Activated gamma-delta T cell (primary cell): ENCODE data around the gene SCLY.
"Not testable (repeated sequence)": the region's sequence is repeated elsewhere in the genome, so short reads cannot be mapped to it uniquely, and the experiment has no call there.

Experiments
- DNase-seq: peaks from one replicate; lab custom pipeline; 2025; lab: John Stamatoyannopoulos, UW

Gene SCLY

DNA sequence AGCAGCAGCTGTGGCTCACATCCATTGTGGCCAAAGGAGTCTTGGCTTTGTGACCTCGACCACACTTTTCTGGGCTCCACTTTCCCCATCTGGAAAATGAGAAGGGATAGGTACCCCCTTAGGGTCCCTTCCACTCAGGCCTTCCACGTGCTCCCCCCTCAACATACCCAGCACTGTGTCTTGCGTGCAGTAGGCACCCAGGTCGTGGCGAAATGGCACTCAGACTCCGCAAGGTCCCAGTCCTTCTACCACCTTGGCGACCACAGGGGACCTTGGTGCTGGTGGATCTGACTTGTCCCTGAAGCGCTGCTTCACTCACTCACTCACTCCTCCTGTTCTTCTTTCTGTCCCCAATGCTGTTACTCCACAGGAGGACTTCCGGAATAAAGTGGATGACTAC, 19.9 kb upstream of the SCLY start:
- no peak for DNase-seq

DNA sequence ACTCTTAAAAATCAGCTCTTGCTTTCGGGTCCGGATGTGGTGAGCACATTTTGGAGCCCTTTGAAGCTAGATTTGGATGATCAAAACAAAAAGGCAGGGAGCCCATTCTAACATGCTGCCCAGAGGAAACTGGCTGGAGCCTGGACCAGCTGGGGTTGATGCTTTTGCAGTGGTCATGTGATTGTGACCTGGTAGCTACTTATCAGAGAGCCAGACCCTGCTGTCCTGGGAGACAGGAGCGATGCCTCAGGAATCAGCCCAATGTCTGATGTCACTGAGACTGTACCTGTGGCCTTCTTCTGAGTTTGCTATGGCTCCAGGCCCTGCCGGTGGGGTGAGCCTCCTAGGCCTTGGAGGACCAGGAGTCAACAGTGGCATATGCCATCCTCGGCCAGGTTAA, 18.7 kb upstream of the SCLY start:
- no peak for DNase-seq

DNA sequence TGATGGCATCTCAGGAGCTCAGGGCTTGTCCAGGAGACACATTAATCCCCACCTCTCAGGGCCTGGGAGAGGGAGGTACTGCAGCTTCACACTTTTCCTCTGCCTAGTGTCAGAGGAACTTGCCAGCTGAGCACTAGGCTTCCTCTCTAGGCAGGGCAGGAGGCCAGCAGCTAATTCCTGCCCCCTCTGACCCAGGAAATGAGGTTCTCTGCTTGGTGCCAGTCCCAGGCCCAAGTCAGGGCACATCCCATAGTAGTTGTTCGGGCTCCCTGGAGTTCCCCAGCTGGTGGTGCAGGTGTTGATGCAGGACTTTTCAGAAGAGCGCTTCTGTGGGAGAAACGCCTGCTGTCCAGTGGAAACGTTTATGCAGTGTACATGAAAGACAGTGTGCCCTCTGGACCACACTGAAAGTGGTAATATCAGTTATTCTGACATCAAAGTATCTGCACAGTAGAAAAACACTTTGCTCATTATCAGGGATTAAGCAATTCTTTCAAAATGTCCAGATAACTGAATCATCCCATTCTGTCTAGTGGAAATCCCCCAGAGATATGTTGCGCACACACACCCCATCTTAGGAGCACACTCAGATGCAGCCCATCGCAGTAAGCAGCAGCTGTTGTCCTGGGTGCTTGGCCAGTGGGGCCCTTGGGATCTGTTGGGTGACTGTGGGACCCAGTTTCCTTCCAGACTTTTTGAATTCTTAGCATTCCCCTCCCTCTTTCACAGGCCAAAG, 17.8 kb upstream of the SCLY start:
- no peak for DNase-seq

- DNase-seq: no peak
Measured at GRCh38 chr2:238043851-238044250, 16.9 kb upstream of the SCLY start.

- no peak for DNase-seq
Measured at GRCh38 chr2:238045575-238045974, 15.2 kb upstream of the SCLY start.

GRCh38 chr2:238046725-238047270, 14.0 kb upstream of the SCLY start:
- no peak for DNase-seq

DNA sequence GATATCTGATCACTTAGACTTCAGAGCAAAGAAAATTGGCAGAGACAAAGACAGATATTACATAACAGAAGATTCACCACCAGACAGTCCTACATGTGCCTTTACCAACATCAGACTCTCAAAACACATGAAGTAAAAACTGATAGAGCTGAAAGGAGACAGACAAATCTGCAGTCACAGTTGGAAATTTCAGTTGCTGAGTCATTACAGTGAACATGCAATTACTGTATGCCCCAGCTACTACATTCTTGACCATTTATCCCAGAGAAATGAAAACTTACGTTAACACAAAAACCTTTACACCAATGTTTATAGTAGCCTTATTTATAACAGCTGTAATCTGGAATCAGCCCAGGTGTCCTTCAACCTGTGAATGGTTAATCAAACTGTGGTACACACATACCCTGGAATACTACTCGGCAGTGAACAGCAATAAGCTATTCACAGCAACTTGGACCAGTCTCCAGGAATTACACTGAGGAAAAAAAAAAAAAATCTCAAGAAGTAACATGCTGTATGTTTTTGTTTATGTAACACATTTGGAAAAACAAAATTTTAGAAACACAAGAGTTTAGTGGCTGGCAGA, 7.5 kb upstream of the SCLY start:
- no peak for DNase-seq

DNA sequence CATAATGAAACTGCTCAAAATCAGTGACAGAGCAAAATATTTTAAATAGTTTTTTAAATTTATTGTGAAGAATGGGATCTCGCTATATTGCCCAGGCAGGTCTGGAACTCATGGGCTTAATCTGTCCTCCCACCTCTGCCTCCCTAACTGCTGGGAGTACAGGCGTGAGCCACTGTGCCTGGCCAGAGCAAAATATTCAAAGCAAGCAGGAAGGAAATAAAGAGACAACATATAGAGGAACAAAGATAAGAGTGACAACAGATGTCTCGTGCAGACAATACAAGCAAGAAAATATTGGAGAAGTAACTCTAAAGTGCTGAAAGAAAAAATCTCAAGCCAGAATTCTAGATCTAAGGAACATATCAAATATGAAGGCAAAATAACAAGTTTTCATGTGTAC, 5.0 kb upstream of the SCLY start:
- no peak for DNase-seq

- not testable (repeated sequence) for DNase-seq
Measured at GRCh38 chr2:238057696-238058575, 2.9 kb upstream of the SCLY start.

DNA sequence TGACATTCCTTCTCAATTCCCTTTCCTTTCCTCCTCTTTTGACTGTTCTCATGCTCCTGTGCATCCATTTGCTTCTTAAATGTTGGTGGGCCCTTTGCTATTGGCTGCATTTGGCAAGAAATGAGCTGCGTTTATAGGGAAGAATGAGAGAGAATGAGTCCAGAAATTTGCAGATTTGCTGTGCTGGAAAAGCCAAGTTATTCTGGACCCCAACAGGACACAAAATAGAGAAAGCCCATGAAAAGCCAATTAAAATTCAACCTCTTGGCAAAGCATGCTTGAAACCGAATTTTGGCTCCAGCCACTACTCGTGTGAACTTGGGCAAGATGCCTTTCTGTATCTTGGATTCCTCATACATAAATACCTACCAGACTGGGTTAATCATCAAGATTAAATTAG, 1.3 kb upstream of the SCLY start:
- DNase-seq: no peak

DNA sequence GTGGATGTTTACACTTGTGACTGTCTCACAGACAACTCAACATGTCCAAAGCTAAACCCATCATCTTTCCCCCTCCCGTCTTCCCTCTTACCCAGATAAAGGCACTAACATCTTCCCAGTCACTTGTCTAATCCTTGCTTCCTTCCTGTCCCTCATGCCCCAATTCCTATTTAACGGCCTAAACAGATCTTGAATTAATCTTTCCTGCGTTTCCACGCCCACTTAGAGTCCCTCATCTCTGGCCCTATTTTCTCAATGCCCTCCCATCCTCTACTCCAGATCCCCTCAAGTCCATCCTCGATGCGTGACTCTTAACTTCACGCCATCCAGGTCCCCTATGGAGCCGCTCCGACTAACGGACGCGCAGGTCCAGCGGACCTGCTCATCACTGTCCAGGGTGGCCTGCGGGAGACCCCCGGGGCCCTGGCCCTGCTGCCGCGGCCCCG, 682 bp upstream of the SCLY start:
- no peak for DNase-seq

DNA sequence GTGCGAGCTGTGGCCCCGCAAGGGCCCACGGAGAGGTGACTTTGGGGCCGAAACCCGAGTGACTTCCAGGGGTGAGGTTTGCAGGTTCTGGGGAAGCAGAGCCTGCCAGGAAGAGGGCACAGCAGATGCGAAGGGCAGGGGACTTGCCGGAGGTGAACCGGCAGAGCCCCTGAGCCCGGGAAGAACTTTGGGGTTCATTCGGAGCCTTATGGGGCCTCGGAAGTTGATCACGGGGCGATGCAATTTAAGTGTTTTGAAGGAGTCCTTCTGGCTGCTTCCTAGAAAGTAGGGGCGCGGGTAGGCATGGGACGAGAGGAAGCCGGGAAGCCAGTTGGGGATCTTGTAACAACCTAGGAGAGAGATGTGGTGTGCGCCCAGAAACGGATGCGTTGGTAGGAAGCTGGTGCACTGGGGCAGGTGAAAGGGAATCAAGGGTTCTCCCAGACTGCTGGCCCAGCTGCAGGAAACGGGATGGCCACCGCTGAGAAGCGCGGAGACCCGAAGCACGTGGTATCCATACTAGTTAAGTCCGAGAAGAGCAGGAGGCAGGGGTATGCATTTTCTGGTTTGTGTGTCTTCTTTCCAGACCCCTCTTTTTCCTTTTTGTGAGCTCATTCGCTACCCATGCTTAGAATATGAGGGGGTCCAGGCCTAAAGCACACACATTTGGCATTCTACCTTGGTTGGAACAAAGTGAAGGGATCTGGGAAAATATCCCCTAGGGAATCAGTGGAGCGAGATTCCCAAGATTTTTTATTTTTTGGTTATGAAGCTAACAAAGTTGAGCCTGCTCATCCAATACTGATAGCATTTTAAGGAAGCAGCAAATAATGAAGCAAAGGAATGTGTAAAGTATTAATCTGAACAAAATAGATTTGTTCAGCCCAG, 758 bp downstream of the SCLY start:
- no peak for DNase-seq

DNA sequence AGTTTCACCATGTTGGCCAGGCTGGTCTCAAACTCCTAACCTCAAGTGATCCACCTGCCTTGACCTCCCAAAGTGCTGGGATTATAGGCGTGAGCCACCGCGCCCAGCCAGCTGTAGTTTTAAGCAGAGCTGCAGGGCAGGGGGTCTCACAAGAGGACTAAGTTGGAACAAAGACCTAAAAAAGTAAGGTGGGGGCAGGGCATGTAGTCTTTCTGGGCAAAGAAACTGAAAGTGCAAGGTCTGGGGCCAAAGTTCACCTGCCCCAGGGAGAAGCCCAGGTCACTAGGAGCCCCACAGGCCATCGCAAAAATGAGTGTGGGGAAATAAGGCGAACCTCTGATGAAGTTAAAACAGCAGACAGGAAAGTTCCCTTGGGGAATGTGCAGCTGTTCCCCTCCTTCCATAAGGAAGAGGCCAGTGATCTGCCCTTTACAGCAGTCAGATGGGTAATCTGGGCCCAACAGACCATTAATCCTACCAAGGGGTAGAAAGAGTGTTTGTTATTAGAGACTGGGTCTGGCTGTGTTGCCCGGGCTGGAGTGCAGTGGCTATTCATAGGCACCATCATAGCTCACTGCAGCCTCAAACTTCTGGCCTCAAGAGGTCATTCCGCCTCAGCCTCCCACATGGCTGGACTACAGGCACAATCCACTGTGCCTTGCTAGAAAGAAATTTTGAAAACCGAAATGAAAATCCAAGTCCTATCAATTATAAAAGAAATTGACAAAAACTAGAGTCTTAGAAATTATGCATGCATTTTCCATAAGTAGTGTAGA, 2.8 kb downstream of the SCLY start:
- no peak for DNase-seq

DNA sequence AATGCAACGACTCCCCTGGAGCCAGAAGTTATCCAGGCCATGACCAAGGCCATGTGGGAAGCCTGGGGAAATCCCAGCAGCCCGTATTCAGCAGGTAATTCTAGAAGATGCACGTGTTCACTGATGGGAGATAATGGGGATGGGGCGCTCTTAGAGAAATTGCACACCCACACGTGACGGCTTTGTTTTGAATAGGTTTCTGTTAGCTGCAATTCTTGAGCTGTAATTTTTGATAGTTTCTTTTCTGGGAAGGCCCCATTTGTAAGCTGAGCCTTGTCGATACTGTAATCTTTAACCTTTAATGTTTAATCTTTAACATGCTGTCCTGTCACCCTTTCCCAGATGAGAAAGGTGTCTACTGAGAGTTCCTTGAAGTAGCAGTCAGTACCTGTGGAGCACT, 3.6 kb downstream of the SCLY start:
- no peak for DNase-seq

GRCh38 chr2:238065071-238065846, 4.5 kb downstream of the SCLY start:
- DNase-seq: no peak

- no peak for DNase-seq
Measured at GRCh38 chr2:238066218-238066617, 5.4 kb downstream of the SCLY start.

DNA sequence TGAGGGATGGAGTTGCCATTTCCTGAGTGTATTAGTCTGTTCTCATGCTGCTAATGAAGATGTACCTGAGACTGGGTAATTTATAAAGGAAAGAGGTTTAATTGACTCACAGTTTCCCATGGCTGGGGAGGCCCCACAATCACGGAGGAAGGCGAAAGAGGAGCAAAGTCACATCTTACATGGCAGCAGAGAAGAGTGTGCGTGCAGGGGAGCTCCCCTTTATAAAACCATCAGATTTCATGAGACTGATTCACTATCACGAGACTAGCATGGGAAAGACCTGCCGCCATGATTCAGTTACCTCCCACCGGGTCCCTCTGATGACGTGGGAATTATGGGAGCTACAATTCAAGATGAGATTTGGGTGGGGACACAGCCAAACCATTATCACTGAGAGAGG, 5.9 kb downstream of the SCLY start:
- not testable (repeated sequence) for DNase-seq

DNA sequence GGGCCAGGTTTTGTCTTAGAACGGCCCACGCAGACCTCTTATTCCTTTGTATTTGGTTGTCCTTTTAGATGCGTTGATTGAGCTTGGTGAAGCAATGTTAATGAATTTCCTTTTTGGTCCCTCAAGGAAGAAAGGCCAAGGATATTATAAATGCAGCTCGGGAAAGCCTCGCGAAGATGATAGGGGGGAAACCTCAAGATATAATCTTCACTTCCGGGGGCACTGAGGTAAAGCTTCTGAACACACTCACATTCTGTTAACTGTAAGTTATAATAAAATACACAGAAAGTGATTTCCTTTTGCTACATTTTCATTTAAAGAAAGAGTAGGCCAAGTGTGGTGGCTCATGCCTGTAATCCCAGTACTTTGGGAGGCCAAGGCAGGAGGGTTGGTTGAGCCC, 7.1 kb downstream of the SCLY start:
- DNase-seq: no peak

- no peak for DNase-seq
Measured at GRCh38 chr2:238069021-238069709, 8.4 kb downstream of the SCLY start.
